A549 (cell line): ENCODE measurements around the gene ARHGEF11.

Experiments
- BHLHE40 ChIP-seq: IDR thresholded peaks from 2 replicates; pipeline ENCODE4 v1.6.1; 2012; ENCODE audit warnings: low read depth, low read length, inconsistent platforms
- CEBPB ChIP-seq, 2 experiments: fragments of >200 bp in 1 of 2; sonication (Bioruptor Twin) in 1 of 2; formaldehyde crosslinking in 1 of 2; IDR thresholded peaks; 2 replicates each; pipeline ENCODE4 v1.6.1; 2012 to 2016
- CHD4 ChIP-seq: fragments of 200-600 bp; sonication (generic); IDR thresholded peaks from 2 replicates; pipeline ENCODE4 v1.6.1; 2016; ENCODE audit warnings: antibody characterized with exemption, mild to moderate bottlenecking, borderline replicate concordance
- CTCF ChIP-seq: fragments of >200 bp; sonication (Bioruptor Twin); formaldehyde crosslinking; IDR thresholded peaks from 3 replicates; pipeline ENCODE4 v1.5.1; 2016
- EHMT2 ChIP-seq: fragments of 200-600 bp; sonication (generic); IDR thresholded peaks from 2 replicates; pipeline ENCODE4 v1.6.1; 2016; ENCODE audit warnings: antibody characterized with exemption, low read depth, mild to moderate bottlenecking, moderate library complexity
- KDM5A ChIP-seq: fragments of 200-600 bp; sonication (generic); IDR thresholded peaks from 2 replicates; pipeline ENCODE4 v1.6.1; 2016; ENCODE audit warnings: antibody characterized with exemption, mild to moderate bottlenecking
- MAZ ChIP-seq: fragments of 150-350 bp; IDR thresholded peaks from 2 replicates; pipeline ENCODE4 v1.6.1; 2014; ENCODE audit warnings: antibody characterized with exemption, low read depth, low read length, borderline replicate concordance
- NR3C1 ChIP-seq: fragments of >200 bp; sonication (Bioruptor Twin); formaldehyde crosslinking; IDR thresholded peaks from 3 replicates; pipeline ENCODE4 v1.6.1; 2017
- RCOR1 ChIP-seq: fragments of 150-350 bp; IDR thresholded peaks from 2 replicates; pipeline ENCODE4 v1.6.1; 2014; ENCODE audit warnings: antibody characterized with exemption, low read length, low read depth
- REST ChIP-seq: fragments of 200-600 bp; sonication (generic); IDR thresholded peaks from 2 replicates; pipeline ENCODE4 v1.6.1; 2016; ENCODE audit warnings: antibody characterized with exemption, mild to moderate bottlenecking, moderate library complexity
- SMC3 ChIP-seq: fragments of >200 bp; sonication (Bioruptor Twin); formaldehyde crosslinking; IDR thresholded peaks from 3 replicates; pipeline ENCODE4 v1.6.1; 2018; ENCODE audit warnings: inconsistent platforms

- TF ChIP-seq BHLHE40: no peak
- TF ChIP-seq CTCF: no peak
- TF ChIP-seq CEBPB (IDR thresholded peaks at IDR 0.05): no peak
- no peak for TF ChIP-seq NR3C1
- TF ChIP-seq EHMT2: no peak
- no peak for TF ChIP-seq REST
- TF ChIP-seq MAZ: no peak
- no peak for TF ChIP-seq CHD4
- TF ChIP-seq KDM5A: no peak
- no peak for TF ChIP-seq SMC3
- TF ChIP-seq RCOR1: no peak
These were observed 137.0 kb downstream of the ARHGEF11 start for GRCh38 chr1:156908541-156908940.
